ENCODE measurements around the gene FAM120C.

- no peak for TF ChIP-seq POLR2A (IDR thresholded peaks at IDR 0.05)
- no peak for TF ChIP-seq CTCF (IDR thresholded peaks at IDR 0.05)
These were observed 25.5 kb downstream of the FAM120C start for GRCh38 chrX:54157561-54157960.
